Measurements from ENCODE around the gene MED20.

Gene MED20

DNA sequence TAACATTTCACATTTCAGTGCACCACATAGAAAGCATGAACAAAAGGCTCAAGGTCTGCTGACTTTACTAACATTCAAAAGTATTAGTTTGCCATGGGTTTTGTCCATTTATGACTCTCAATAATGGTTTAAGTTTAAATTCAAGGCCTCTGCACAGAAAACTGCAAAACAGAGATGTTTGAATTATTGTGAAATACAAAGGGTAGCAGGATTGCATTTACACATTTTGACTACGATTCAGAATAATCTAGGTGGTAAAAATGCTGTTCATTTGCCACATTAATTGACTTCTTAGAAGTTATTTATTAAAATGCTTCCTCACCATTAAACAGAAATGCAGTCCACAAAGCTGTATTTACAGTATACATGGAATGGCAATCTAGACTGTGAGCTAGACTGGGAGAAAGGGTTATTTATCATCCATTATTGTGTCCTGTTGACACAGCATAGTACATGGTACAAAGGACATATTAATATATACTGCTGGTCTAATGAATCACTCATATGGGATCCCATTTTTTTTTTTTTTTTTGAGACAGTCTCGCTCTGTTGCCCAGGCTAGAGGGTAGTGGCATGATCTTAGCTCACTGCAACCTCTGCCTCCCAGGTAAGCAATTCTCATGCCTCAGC, 43.8 kb downstream of the MED20 start:
- H3K9ac ChIP-seq (ENCODE audit: low read length): no peak overlapping the region
- H3K9me3 ChIP-seq (ENCODE audit: low read length): no peaks in the 10 kb centered on the region
- H3K36me3 ChIP-seq (ENCODE audit: insufficient read depth, low read length): peaks cover 24% of the 10 kb centered on the region
- no peak overlapping the region for H2AFZ ChIP-seq (ENCODE audit: low read length)
- no peaks in the 10 kb centered on the region for H3K79me2 ChIP-seq (ENCODE audit: insufficient read depth, low read length)
- H4K20me1 ChIP-seq (ENCODE audit: insufficient read depth, low read length): no peaks in the 10 kb centered on the region
- H3K4me1 ChIP-seq (ENCODE audit: insufficient read depth, low read length, severe bottlenecking): peaks cover under 1% of the 10 kb centered on the region
- no peaks in the 10 kb centered on the region for H3K27me3 ChIP-seq (ENCODE audit: insufficient read depth, low read length)
- no peaks in the 10 kb centered on the region for H3F3A ChIP-seq (ENCODE audit: insufficient read depth, low read length)
- no peak overlapping the region for H3K4me3 ChIP-seq (ENCODE audit: low read depth, low read length, poor library complexity, severe bottlenecking)
- no peak overlapping the region for H3K27ac ChIP-seq (ENCODE audit: low read depth, low read length, poor library complexity, severe bottlenecking)
- no peak overlapping the region for H3K4me2 ChIP-seq (ENCODE audit: low read length)
- no peak for TF ChIP-seq EZH2 (IDR thresholded peaks at IDR 0.05; ENCODE audit: borderline replicate concordance, low read length)
- TF ChIP-seq, protein P1, sequence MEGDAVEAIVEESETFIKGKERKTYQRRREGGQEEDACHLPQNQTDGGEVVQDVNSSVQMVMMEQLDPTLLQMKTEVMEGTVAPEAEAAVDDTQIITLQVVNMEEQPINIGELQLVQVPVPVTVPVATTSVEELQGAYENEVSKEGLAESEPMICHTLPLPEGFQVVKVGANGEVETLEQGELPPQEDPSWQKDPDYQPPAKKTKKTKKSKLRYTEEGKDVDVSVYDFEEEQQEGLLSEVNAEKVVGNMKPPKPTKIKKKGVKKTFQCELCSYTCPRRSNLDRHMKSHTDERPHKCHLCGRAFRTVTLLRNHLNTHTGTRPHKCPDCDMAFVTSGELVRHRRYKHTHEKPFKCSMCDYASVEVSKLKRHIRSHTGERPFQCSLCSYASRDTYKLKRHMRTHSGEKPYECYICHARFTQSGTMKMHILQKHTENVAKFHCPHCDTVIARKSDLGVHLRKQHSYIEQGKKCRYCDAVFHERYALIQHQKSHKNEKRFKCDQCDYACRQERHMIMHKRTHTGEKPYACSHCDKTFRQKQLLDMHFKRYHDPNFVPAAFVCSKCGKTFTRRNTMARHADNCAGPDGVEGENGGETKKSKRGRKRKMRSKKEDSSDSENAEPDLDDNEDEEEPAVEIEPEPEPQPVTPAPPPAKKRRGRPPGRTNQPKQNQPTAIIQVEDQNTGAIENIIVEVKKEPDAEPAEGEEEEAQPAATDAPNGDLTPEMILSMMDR (IDR thresholded peaks at IDR 0.05; ENCODE audit: low read length): no peak
- H3K9me2 ChIP-seq (ENCODE audit: low read depth, low read length): no peaks in the 10 kb centered on the region

DNA sequence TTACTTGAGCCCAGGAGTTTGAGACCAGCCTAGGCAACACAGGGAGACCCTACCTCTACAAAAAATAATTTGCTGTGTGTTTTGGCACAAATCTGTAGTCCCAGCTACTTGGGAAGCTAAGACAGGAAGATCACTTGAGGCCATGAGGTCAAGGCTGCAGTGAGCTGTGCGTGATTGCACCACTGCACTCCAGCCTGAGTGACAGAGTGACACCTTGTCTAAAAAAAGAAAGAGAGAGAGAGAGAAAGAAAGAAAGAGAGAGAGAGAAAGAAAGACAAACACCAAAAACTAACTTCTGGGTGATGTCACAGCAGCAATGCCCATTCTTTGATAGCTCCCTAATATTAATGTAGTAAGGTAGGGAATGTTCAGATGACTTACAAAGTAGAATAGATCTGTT, 46.2 kb downstream of the MED20 start:
- peaks cover 42% of the 10 kb centered on the region for H3K36me3 ChIP-seq (ENCODE audit: insufficient read depth, low read length)
- H3K4me3 ChIP-seq (ENCODE audit: low read depth, low read length, poor library complexity, severe bottlenecking): no peak overlapping the region
- no peak overlapping the region for H3K9ac ChIP-seq (ENCODE audit: low read length)
- no peaks in the 10 kb centered on the region for H3K9me2 ChIP-seq (ENCODE audit: low read depth, low read length)
- H3K9me3 ChIP-seq (ENCODE audit: low read length): no peaks in the 10 kb centered on the region
- peaks cover 8% of the 10 kb centered on the region for H3K4me1 ChIP-seq (ENCODE audit: insufficient read depth, low read length, severe bottlenecking)
- TF ChIP-seq EZH2 (IDR thresholded peaks at IDR 0.05; ENCODE audit: borderline replicate concordance, low read length): no peak
- TF ChIP-seq, protein P1 (IDR thresholded peaks at IDR 0.05; ENCODE audit: low read length): no peak
- H3K27ac ChIP-seq (ENCODE audit: low read depth, low read length, poor library complexity, severe bottlenecking): no peak overlapping the region
- H3K4me2 ChIP-seq (ENCODE audit: low read length): no peak overlapping the region
- no peaks in the 10 kb centered on the region for H3K27me3 ChIP-seq (ENCODE audit: insufficient read depth, low read length)
- H3K79me2 ChIP-seq (ENCODE audit: insufficient read depth, low read length): no peaks in the 10 kb centered on the region
- no peak overlapping the region for H2AFZ ChIP-seq (ENCODE audit: low read length)
- H3F3A ChIP-seq (ENCODE audit: insufficient read depth, low read length): no peaks in the 10 kb centered on the region
- H4K20me1 ChIP-seq (ENCODE audit: insufficient read depth, low read length): no peaks in the 10 kb centered on the region

DNA sequence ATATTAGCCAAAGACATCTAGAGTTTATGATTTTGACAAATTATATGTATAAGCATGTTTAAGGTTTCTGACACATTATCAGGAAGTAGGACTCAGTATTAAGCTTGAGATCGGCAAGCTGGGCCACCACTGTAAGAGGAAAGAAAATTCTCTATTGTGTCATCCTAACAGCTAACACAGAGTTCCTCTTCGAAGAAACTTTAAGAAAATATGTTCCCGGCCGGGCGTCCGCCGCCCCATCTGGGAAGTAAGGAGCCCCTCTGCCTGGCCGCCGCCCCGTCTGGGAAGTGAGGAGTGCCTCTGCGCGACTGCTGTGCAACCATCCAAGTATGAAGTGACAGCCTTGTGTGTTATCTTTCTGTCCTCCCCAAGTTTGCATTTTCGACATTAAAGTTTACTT, 48.8 kb downstream of the MED20 start:
- H4K20me1 ChIP-seq (ENCODE audit: insufficient read depth, low read length): no peaks in the 10 kb centered on the region
- H3K79me2 ChIP-seq (ENCODE audit: insufficient read depth, low read length): no peaks in the 10 kb centered on the region
- no peak overlapping the region for H3K4me2 ChIP-seq (ENCODE audit: low read length)
- H3K4me1 ChIP-seq (ENCODE audit: insufficient read depth, low read length, severe bottlenecking): peaks cover 8% of the 10 kb centered on the region
- no peak overlapping the region for H2AFZ ChIP-seq (ENCODE audit: low read length)
- TF ChIP-seq, protein P1 (IDR thresholded peaks at IDR 0.05; ENCODE audit: low read length): no peak
- no peak for TF ChIP-seq EZH2 (IDR thresholded peaks at IDR 0.05; ENCODE audit: borderline replicate concordance, low read length)
- no peaks in the 10 kb centered on the region for H3F3A ChIP-seq (ENCODE audit: insufficient read depth, low read length)
- no peaks in the 10 kb centered on the region for H3K9me3 ChIP-seq (ENCODE audit: low read length)
- no peaks in the 10 kb centered on the region for H3K27me3 ChIP-seq (ENCODE audit: insufficient read depth, low read length)
- H3K4me3 ChIP-seq (ENCODE audit: low read depth, low read length, poor library complexity, severe bottlenecking): no peak overlapping the region
- no peak overlapping the region for H3K9ac ChIP-seq (ENCODE audit: low read length)
- H3K9me2 ChIP-seq (ENCODE audit: low read depth, low read length): no peaks in the 10 kb centered on the region
- H3K36me3 ChIP-seq (ENCODE audit: insufficient read depth, low read length): peaks cover 40% of the 10 kb centered on the region
- no peak overlapping the region for H3K27ac ChIP-seq (ENCODE audit: low read depth, low read length, poor library complexity, severe bottlenecking)
